GM18508 (cell line): Measurements from ENCODE around the gene CNDP1.

ENCODE experiments used
- ATAC-seq: cut with Tn5 transposase; IDR thresholded peaks from one replicate; pipeline ENCODE4 v1.9.1; 2021; ENCODE audit warnings: moderate number of reproducible peaks; ENCODE audit not compliant: insufficient read depth, unreplicated experiment

Gene CNDP1

GRCh38 chr18:74571895-74572680 lies 37.8 kb downstream of the CNDP1 start:
- ATAC-seq, result no peak

- ATAC-seq, result no peak
These were observed 38.8 kb downstream of the CNDP1 start for GRCh38 chr18:74573053-74573452.

GRCh38 chr18:74574916-74575315 lies 40.6 kb downstream of the CNDP1 start:
- ATAC-seq, result no peak

GRCh38 chr18:74577019-74577418 lies 42.7 kb downstream of the CNDP1 start:
- no peak for ATAC-seq

- ATAC-seq, result no peak
These were observed 45.3 kb downstream of the CNDP1 start for GRCh38 chr18:74579496-74580065.

GRCh38 chr18:74582642-74583041 lies 48.3 kb downstream of the CNDP1 start:
- ATAC-seq, result no peak

- no peak for ATAC-seq
These were observed 53.1 kb downstream of the CNDP1 start for GRCh38 chr18:74587441-74587840.

GRCh38 chr18:74589021-74589420 lies 54.7 kb downstream of the CNDP1 start:
- no peak for ATAC-seq

GRCh38 chr18:74589811-74590210 lies 55.5 kb downstream of the CNDP1 start:
- ATAC-seq, result no peak

GRCh38 chr18:74590671-74591070 lies 56.4 kb downstream of the CNDP1 start:
- ATAC-seq, result no peak

GRCh38 chr18:74595431-74595830 lies 61.1 kb downstream of the CNDP1 start:
- ATAC-seq, result no peak

- ATAC-seq, result no peak
These were observed 62.8 kb downstream of the CNDP1 start for GRCh38 chr18:74597034-74597661.

GRCh38 chr18:74597662-74598349 lies 63.5 kb downstream of the CNDP1 start, which contains the start of gene ZNF407:
Gene ZNF407, plus strand, starts transcription at chr18:74597870. Its CDS starts 33,150 bp downstream, at chr18:74631020.
- ATAC-seq, result peak; percentile 31

- ATAC-seq, result peak; percentile 51
These were observed 64.2 kb downstream of the CNDP1 start for GRCh38 chr18:74598350-74599001.

GRCh38 chr18:74604361-74604760 lies 70.1 kb downstream of the CNDP1 start:
- ATAC-seq, result no peak

GRCh38 chr18:74604774-74605173 lies 70.5 kb downstream of the CNDP1 start:
- no peak for ATAC-seq

GRCh38 chr18:74608681-74609080 lies 74.4 kb downstream of the CNDP1 start:
- no peak for ATAC-seq

GRCh38 chr18:74609535-74609934 lies 75.2 kb downstream of the CNDP1 start:
- ATAC-seq, result no peak

GRCh38 chr18:74610051-74610615 lies 75.8 kb downstream of the CNDP1 start:
- ATAC-seq, result no peak

- ATAC-seq, result no peak
These were observed 76.6 kb downstream of the CNDP1 start for GRCh38 chr18:74610860-74611259.
